NCI-H524 treated with DMSO at 0.1 percent for 48 hours (cell line): ENCODE data around the gene NRG2.

Source experiments
- DNase-seq: peaks from one replicate; lab custom pipeline; 2025; lab: John Stamatoyannopoulos, UW

NRG2 gene

DNA sequence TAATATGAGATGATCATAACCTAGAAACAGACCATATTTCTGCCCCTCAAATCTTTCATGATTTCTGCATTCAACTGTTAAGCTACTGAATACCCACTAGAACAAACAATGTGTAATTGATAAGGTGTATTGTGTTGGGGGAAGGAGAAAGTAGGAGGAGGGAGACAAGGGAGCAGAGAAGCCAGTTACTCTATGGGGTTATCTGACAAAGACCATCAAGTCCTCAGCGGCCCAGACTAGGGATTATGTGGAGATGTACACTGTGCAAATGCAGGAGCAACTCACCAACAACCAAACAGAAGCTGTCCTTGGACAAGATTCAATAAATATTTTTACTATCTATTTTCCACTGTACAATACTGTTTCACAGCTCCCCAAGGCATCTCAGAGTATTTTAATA is 2.7 kb downstream of the NRG2 start:
- DNase-seq = no peak

DNA sequence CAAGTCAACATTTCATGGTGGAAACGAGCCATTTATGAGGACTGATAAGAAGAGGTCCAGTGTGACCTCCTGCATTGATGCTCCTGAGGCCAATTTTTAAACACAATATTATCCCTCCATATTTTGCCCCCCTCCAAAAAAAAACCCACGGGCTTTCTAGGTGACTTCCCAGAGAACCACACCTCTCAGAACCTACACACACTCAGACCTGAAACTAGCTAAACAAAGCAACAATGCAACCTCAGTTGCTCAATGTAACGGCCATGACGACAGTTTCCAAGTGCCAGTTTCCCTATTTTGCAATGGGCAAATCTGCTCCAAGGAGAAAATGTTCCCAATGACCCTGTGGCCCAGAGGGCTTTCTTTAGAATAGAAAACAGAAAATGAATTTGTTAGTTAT is 3.5 kb downstream of the NRG2 start:
- DNase-seq = no peak

DNA sequence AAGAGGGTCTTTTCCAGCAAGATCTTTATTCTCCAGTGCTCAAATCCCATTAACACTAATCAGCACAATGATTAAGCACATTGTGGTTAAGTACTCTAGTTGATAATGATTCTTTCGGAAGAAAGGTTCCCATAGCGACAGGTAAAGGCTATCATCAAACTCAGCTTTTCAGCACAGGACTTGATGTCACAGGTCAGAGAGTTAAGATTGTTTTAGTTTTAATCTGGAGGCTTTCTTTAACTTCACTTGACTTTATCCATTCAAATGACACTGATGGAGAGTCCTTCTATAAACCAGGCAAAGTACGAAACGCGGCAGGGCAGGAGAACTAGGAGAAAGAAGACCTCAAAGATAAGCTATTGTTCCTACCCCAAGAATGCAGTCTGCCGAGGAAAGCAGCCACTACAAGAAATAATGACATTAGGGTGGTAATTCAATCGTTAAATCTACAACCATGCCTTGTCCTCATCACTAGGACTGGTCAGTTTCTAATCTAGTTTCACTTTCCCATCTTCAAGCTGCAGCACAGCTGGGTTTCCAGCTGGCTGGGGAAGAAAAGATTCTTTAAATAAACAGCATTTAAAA is 4.6 kb downstream of the NRG2 start:
- DNase-seq = peak; percentile 18

DNA sequence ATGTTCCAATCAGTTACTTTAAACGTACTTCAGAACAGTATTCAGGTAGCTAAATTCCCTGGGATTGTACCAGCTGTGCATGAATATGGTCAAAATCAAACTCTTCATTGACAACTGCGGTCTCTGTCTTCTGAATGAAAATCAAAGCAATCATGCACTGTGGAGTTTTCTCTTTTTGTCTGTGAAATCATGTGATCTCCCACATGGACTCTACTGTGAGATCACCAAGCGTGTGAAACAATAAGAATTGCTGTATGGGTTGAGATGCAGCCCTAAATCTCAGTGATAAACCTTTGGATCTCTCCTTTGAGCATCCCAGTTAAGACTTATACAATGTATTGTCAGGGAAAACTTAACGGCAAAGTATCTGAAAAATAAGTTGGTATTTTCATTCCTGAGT is 6.1 kb downstream of the NRG2 start:
- no peak for DNase-seq

DNA sequence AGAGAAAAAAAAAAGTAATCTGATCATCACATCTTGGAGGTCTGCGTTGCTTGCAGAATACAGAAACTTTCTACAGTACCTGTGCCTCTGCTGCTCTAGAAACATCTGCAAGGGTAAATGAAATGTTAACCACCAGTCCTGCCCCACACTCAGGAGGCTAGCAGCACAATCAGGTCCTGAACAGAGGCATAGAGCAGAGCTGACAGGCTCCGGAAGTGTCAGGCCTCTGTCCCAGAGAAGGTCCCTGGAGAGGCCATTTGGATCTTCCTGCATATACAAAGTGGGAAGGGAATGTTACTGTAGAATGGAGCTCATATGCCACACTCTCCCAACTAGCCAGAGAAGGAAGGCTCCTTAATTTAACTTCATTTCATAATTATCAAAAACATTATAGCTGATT is 7.2 kb downstream of the NRG2 start:
- DNase-seq = no peak

DNA sequence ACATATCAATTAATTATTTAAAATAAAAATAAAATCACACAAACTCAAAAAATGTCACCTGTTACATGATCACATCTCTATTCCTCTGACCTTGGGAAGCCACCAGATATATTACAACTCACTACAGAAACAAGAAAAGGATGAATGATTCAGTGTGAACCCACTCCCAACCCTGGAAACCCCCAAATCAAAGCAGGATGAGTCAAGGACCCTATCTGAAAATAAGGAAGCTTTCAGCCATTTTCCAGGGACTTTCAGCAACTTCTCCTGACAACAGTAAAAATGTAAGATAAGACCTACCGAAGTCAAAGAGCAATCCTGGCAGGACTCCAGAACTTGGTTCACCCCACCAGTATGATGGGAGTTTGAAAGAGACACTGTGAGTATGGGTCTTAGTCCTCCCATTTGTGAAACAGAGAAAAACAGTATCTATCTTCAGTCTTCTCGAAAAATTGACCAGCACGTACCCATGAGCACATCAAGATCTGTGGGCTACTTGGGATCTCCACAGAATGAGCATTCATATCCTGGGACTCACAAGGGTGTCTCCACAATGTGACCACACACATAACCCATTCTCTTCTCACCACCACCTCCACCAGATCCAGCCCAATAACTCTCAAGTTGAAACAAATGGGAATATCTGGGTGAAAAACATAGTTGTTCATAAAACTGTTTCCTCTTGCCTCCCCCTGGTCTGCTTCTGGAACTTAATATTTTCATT is 9.9 kb downstream of the NRG2 start:
- DNase-seq = no peak

DNA sequence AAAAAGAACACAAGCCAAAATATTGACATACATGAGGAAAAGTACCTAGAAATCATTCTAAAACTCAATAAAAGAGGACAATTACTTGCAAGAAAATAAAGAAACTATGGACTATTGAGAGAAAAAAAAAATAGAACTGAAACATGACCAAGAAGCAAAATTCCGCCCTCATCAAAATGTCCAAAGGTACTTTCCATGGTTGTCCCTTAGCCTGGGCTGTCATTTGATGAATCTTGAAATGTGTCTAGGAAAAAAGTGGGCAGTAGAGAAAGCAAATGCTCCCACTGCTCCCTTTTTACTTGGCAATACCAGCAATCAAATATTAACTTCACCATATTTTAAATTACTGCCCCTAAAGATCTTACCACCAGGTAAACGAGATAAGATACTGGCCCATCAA is 10.8 kb downstream of the NRG2 start:
- no peak for DNase-seq

DNA sequence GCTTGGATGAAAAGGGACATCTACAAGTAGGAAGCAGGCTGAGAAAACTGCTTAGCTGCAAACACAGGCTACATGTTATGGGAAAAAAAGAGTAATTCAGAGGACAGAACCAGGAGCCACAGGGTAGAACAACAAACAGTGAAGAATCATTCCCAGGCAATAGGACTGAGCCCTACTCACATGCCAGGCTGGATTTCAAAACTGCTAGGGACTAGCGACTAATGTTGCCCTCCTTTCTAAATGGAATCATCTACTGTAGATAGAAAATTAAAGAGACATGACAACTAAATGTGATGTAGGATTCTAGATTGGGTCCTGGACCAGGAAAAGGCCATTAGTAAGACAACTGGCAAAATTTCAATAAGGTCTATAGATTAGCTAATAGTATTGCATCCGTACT is 15.3 kb downstream of the NRG2 start:
- no peak for DNase-seq

DNA sequence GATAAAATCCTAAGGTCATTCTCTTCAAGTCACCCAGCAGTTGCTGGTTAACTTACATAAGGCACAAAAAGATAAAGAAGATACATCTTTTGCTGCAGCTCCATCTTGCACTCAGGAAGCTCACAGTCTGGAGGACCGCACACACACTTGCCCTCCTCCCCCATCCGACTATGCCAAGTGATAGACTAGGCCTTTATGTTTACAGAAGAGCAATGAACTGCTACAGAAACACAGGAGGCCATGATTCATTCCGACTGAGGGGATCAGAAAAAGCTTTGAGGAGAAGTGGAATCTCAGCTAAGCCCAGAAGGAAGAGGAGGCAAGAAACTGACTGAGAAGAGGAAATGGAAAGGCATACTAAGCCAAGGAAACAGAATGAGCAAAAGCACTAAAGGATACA is 17.4 kb downstream of the NRG2 start:
- no peak for DNase-seq

DNA sequence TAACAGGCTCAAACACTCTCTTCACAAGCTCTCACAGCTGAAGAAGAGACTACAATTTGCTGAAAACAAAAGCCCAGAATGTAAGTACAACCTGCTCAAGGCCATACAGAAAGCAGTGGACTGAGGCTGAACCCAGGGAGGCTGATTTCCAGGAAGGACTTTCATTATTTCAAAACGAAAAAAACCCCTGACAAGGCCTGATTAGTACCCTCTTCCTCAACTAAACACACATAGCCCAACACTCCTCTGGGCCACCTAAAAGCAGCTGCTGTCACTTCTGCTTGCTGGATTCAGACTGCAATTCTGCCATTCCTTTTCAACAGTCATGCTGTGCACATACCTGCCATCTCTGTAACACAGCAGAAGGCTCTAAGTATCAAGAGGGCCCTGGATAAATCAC is 18.2 kb downstream of the NRG2 start:
- DNase-seq = peak; percentile 23

DNA sequence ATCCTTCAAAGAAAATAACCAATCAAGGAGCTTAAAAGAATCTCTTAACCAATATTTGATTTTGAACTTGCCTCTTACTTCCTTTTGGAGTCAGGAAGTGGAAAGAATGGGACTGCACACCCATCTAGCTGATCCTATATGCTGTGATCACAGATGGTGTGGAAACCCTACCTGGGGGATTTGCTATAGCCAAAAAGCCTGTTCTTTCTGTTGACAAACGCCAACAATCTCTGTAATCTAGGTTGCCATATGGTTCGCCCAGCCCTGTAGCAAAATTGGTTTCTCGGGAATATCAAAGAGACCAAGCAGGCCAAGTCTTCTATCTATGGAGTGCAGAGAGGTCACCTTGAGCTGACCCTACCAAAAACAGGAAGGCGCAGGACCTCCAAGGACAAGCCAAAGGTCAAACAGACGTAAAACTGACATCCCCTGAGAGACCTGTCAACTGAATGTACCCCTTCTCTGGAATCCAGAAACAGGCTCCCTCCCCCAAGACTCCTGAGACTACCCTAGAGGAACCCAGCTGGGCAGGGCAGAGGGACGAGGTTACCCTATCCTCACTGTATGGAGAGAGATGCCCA is 19.4 kb downstream of the NRG2 start:
- DNase-seq = peak; percentile 93

DNA sequence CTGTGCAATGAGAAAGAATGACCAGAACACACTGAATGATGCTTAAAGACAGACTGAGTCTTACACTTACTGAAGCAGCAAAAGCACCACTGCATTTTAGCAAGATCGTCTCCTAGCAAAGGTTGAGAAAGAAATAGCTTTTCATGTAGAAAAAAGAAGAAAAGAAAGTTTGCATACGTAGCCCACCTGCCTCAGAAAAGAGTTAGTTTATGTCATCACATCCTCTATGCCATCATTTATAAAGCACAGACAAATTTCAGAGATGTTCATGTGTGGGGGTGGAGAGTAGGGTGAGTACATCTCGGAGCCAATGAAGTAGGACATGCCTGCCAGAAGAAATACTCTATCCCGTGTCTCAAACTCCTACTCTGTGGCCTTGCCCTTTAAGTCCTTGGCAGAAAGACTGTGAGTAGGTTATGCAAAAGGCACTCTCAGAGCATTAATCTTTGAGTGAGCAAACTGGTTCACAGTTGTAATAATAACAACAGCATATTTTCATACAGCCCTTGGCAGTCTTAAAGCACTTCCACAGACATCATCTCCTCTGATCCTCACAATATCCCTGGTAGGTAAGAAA is 22.4 kb downstream of the NRG2 start:
- no peak for DNase-seq

DNA sequence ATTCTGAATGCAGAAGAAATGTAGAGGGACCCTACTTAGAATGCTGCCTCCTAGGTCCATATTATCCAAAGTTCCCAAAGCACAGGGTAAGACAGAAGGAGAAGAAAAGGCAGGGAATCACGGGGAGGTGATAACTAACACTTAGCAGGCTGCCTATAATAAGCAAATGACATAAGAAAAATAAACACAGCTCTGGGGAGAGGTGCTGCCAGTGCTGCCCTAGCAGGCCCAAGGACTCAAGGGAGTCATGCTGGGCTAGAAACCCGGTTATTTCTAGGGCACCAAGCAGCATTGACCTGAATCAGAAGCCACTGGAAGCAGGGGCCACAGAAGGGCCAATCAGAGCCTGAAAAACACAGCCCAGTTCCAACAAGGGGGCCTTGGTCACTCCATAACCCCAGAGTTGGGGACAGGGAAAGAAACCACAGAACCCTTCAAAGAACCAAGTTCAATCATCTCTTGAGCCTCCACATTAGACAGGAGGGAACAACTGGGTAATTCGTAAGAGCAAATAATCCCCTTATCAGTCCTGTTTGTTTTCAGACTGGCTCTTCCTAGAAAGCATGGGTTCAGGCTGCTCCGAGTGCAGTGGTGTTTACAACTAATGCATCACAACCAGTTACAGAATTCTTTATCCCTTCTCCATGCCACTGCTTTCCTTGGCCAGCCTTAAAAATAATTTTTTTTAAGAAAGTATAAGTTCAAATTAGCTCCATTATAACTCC is 24.0 kb downstream of the NRG2 start:
- no peak for DNase-seq

DNA sequence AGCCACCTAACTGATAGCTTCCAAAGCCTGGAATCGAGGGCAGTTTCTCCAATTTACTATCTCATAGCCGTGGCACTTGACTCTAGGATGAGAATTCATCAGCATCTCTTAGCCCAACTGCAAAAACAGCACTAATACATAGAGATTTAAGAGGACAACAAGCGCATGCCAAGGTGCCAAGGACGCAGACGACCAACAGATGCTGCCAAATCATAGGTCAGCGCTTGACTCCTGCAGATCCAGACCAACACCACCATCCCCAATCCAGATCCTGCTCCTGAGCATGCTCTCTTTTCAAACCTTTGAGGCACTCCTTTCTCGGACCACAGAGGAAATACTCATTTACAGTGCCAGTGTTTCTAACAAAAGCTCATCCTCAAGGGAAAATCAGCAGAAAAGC is 24.6 kb downstream of the NRG2 start:
- no peak for DNase-seq

DNA sequence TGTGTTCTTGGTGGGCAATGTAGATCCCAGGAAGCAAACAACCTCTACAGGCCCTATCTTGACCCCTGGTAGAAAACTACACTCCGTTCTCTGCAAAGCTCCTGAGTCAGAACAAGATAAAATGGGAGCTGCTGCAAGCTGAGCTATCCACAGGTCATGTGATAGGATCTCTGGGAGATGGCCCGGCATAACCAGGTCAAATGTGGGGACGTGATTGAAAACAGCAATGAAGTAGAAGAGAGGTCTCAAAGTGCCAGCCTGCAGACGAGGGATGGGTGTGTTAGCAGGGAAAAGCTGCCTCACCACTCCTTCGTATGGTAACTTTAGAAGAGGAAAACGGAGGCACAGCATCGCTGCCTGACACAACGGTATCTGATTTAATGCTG is 25.0 kb downstream of the NRG2 start:
- DNase-seq = no peak

DNA sequence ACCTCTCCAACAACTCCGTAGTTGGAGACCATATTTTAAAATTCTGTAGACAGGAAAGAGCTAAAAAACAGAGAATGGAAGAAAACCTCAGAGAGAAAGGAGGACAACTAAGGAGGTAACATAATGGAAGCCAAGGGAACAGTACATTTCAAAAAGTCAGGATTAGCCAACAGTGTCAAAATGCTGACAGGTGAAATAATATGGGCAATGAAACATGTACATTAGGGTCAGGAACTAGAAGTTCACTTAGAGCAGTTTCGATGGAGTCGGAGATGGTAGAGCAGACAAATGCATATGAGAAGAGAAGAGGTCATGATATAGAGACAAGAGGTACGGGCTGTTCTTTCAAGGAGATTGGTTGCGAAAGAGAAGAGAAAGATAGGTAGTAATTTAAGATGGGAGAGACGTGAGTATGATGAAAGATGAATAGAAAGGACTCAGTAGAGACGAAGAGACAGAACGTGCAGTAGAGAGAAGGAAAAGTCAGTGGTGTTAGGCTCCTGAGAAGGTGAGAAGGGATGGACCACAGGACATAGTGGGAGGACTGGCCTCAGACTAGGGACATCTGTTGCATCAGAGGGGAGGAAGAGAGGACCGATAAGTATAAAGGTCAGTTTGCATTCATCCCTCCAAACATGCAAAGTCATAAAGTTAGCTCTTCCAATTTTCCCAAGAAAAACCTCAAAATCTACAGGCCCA is 25.6 kb downstream of the NRG2 start:
- DNase-seq = no peak

DNA sequence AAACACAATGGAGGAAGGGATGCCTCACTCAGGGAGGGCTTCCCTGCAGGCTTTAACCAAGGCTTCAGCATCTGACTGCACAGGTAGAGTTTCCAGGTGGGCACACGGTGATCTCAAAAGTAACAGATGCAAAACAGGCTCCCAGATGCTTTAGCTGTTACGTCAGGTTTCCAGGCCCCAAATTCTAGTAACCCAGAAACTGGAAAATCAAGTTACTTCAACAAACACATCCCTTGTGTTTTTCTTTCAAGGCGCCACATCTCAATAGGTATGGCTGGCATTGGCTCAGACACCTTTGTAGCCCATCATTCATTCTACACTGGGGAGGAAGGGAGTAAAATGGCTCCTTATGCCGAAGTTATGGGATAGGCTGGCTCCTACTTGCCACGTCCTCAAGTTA is 27.4 kb downstream of the NRG2 start:
- DNase-seq = no peak

DNA sequence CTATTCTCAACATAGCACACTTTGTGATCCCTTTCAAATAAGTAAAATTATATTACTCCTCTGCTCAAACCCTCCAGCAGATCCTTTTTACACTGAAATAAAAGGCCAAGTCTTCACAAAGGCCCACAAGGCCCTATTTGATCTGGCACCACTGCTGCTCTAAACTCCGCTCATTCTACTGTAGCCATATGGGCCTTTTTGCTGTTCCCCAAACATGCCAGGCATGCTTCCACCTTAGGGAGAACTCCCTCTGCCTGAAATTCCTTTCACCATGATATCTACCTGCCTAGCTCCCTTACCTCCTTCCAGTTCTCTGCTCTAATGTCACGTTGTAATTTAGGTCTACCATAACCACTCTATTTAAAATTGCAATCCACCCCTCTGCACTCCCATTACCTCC is 28.3 kb downstream of the NRG2 start:
- no peak for DNase-seq

DNA sequence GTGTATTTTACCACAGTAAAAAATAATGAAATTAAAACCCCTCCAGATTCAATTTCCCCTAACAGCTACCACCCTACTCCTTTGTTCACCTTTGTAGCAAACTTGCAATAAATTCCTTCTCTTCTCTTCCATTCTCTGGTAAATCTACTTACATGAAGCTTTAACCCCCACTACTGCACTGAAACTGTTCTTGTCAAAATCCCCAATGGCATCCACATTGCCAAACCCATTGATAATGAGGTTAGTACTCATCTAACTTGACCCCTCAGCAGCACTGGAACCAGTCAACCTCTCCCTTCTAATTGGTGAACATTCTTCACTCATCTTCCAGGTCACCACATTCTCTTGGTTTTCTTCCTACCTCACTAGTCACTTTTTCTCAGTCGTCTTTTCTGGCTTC is 29.6 kb downstream of the NRG2 start:
- no peak for DNase-seq

DNA sequence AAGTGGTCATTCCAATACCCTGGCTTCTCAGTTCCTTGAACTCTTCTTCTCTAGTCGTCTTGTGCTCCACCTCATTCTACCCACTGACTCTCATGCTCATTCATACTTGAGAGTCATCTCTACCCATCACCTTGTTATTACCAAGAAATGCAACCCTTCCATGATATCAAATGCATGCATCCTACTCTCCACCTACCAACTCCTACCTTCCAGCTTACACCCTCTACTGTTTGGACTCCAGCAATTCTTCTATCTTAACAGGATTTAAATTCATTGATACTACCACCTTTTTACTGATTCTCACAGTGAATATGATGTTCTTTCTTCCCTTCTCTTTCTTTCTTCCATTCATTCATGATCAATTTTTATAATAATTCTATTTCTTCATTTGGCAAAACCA is 30.7 kb downstream of the NRG2 start:
- DNase-seq = no peak

DNA sequence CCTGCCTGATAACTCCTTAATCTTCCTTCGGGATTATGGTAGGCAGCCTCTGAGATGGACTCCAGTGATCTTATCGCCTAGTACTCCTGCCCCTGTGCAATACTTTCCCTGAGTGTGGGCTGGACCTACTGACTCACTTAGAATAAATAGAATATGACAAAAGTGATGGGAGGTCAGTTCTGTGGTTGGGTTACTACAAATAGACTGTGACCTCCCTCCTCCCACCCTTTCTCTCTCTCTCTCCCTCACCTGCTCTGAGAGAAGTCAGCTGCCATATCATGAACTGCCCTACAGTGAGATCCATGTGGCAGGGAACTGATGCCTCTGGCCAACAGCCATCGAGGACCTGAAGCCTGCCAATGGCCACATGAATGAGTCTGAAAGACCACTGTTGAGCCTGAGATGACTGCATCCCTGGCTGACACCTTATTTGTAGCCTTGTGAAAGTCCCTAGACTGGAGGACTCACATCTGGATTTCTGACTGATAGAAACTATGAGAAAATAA is 31.7 kb downstream of the NRG2 start:
- no peak for DNase-seq

DNA sequence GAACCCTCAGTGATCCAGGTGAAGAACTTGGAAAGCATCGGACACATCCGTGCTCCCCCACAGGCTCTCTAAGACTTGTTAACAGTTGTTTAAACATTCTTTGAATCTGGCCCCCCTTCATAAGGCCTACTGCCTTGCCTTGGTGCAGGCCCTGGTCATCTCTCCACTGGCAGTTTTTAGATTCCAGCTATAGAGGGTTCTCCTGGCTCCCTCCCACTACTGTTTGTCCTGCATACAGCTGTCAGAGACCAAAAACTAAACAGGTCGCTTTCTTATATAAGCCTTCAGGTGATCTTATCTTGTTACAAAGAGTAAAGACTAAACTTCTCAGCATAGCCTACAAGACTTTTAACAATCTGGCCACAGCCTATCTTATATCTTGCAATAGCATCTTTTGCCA is 32.3 kb downstream of the NRG2 start:
- DNase-seq = no peak
